Activated CD4-positive, alpha-beta T cell treated with anti-CD3 and anti-CD28 coated beads, Interleukin-2, amount 50 U/mL, for 4 hours (primary cell): ENCODE results near the gene MMP24.

Experiments used
- DNase-seq, 2 experiments: peaks; one replicate each; pipeline ENCODE4 v3.0.0-alpha.2; 2020

Gene MMP24

GRCh38 chr20:35295058-35295457 lies 68.6 kb downstream of the MMP24 start:
- no peak for DNase-seq

- DNase-seq = no peak
Measured at GRCh38 chr20:35295674-35296073, 69.2 kb downstream of the MMP24 start.

DNA sequence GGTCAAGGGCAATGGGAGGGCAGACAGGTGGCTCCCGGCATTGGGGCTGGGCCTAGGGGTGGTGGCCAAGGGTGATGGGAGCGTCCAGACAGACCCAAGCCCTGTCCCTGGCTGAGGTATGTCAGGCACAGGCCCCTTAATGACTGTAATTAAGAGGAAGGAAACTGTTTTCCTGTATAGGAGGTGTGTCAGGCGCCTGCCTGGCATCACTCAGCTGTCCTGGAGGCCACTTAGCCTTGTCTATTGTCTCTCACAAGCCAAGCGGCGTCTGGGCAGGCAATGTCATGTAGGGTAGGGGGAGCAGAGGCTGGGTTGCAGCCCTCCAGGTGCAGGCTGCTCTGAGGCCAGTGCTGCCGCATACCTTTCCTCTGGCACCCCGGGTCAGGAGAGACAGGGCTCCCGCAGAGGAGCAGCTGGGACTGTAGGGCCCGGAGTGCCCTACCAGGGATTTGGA lies 69.6 kb downstream of the MMP24 start:
- DNase-seq = no peak

- DNase-seq = no peak
Measured at GRCh38 chr20:35297155-35297554, 70.7 kb downstream of the MMP24 start.

DNA sequence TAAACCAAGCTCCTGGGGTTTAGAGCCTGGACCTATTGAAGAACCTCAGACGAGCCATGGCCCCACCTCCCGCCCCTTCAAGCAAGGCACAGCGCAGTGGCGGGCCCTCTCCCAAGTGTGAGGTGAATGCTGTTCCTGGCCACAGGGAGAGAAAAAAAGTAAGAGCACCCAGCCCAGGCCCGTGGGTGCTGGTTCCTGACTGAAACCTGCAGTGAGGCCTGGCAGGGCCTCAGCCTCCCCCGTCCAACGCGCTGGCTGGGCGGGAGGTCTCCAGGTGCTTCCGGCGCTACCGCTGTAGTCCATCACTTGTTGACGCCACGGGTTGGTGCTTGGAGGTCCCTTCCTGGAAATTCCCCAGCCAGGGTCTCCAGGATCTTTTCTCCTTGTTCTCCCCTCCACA lies 71.2 kb downstream of the MMP24 start:
- DNase-seq = no peak

DNA sequence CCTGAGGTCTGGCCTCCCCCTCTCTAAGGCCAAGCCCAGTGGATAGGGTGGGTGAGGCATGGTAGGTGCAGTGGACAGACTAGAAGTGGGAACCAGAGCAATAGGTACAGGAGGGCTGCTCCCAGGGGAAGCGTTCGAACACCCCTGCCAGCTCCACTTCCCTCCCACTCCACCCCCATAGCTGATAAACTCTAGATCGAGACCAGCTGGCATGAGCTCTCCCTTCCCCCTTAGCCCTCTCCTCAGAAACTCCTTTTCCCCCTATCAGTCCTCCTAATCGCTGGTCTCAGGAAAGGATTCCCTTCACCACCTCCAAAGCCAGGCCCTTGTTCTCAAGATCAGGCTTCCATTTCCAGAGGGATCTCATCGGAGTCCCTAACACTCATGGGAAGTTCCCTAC lies 71.8 kb downstream of the MMP24 start:
- no peak for DNase-seq

DNA sequence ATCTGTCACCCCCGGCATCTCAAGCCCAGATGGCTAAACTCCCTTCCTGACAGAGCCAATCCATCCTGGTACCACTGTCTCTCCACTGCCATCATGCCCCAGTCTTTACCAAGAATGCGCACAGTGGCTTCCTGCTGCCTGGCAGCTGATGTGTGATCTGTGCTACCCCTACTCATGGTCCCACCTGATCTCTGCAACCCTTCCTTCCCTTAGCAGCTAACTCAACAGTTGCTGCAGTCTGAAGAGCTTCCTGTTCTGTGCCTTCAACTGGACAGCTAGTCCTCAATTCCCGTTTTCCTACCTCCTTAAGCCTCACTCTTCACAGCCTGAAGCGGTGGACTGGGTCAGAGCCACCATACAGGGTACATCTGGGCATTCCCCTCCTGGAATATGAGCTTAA lies 73.3 kb downstream of the MMP24 start:
- DNase-seq = no peak

GRCh38 chr20:35300469-35301262 lies 74.2 kb downstream of the MMP24 start:
- DNase-seq = no peak

- DNase-seq = no peak
Measured at GRCh38 chr20:35301426-35301825, 74.9 kb downstream of the MMP24 start.

- no peak for DNase-seq
Measured at GRCh38 chr20:35302421-35303335, 76.2 kb downstream of the MMP24 start.

DNA sequence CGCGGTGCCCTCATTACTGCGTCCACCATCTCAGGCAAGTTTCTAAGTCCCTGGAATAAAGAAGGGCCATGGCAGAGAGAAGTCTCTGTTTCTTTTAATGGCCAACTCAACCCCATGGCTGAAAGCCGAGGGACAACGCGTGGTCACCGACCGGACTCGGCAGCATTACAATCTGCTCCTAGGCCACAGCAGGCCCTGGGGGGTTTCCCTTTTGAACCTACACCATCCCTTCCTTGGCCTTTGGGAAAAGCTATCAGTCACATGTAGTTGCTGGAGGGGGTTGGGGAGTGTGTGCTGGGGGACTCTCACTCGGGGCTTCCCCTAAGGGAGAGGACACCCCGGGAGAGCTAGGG lies 76.9 kb downstream of the MMP24 start:
- DNase-seq = no peak

DNA sequence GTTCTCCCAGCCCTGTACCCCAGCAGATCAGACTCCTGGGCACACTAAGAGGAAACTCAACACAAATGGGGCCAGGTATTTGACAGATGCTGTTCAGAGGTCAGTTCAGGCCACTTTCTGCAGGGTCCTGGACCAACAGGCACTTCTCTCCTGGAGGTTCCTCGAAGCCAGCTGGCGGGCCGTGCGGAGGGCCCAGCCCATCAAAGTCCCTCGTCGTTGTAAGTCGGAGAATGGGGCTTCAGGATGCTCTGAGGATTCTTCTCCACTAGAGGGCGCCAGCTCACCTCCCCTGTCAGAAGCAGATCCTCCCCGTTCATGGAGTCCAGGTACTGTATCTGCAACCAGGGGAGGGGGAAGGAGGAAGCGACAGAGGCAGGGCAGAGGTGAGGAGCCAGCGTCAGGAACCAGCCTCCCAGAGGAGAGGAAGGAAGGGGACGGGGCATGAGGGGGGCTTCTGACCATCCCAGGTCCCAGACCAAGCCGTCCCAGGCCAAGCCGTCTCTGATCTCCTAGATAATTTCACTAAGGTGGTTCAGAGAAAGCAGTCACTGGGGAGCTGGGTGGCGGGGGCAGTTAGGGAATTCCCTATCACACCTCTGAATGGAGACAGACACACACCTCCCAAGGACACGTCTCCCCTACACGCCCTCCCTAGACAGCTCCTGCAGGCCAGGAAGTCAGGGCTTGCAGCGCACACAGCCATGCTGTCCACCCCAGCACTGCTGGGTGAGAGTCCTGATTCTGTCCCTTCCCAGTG lies 77.4 kb downstream of the MMP24 start:
- DNase-seq = peak; percentile 79 to 80

DNA sequence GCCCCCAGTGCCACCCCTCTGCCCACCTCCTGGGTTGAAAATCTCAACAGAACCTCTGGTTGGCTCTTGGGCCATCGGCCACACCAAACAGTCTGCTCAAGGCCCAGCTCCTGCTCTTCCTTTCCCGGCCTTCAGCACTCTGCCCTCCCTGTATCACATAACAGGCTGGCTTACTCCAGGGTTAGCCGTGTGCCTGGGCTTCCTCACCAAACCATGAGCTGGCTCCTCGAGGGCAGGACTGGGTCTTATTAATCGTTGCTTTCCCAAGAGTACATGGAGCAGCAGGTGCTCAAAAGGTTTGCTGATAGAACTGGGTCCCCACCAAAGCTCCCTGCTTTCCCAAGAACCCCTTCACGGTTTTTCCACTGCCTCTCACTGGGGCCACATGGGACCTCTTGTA lies 78.5 kb downstream of the MMP24 start:
- no peak for DNase-seq

DNA sequence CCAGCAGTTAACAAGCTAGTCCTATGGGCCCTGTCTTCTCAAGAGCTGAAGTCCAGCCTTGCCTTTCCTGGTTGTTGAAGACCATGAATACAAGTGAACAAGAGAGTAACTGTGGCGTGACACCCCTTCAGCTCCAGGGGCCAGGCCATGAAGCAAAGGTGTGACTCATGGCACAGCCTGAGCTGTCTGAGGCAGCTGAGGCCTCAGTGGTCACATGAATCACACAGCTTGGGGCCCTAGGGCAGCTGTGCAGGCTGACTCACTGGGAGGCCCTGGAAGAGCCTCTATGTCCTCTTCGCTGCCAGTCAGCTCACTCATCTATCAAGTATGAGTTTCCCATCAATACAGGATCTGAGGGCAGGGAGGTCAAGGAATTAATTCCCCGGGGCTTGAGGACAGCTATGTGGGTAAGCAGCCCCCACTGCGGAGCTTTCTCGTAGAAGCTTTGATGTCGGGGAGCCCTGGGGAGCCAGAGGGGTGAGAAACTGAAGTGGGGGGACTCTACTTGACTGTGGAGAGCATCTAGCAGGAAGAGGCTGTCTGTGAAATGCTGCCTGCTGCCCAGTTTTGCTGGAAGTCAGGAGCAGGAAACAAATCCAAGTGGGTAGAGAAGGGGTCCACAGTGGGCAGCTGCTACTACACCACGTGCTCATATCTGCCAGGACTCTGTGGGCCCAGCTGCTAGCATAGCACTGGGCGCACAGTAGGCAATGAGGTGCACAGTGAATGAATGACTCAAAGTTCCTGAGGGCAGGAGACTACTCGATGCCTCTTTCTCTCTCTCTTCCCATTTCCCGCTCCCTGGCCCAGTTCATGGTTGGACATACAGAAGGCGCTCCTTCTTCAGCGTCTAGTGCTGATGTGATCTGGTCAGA lies 79.4 kb downstream of the MMP24 start:
- peak; percentile 12 to 18 for DNase-seq

DNA sequence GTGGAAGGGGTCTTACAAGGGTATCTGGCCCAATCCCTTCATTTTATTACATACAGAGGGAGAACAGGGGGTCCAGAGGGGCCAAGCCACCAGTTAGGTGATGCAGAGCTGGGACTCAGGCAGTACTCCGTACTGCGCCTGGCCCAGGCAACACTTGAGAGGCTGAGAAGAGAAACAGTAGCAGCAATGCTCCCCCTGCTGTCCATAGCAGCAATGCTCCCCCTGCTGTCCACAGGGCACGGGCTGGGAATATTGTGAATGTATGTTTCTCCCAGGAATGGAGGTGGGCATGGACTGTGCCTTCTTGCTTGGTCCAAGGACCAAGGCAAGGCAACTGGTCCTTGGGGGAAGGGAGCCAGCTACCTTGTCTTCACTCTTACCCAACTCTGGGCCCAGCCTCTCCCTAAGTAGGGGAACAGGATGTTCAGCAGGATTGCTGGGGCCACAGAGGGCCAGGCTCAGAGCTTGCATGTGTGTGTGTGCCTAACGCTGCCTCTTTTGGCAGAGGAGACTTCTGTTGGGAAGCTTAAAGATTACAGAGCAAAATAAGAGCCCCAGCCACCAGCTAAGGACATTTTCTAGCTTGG lies 80.5 kb downstream of the MMP24 start:
- DNase-seq = peak; percentile 16 to 23

DNA sequence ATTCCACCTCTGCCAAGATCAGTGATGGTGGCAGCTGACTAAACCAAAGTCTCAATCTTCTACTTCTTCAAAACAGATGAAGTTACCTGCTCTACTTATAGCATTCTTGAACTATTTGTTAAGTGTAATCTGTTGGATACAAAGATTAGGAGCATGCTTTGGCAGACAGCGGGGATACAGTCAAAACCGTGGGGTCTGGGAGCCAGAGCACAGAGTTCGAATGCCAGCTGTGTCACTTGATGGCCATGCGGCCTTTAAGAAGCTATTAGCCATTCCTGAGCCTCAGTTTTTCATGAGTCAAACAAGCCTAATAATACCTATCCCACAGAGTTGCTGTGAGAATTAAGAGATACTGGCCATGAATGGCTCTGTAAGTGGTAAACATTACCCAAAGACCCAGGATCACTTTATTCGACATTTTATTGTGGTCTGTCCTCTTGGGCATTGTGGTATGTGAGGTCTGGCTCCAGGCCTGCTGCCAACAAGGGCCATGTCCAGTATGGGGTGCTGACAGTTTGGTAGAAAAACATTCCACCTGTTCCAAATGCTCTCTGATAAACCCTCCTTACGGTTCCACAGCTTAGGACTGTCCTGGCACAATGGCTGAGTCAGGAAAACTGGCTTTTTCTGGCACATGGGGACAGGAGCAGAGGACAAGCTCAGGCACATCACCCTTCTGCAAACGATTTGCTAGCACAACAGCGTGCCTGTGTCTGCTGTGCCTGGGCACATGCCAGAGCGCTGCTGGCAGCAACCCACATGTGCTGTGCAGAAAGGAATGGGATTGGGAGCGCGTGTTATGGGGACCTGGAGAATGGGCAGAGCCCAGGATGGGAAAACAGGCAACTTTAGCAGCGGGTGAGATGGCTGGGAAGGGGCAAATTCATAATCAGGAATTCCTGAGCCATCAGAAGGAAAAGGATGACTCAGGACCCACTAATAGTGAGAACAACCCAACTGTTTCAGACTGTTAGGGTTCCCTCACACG lies 81.5 kb downstream of the MMP24 start:
- no peak for DNase-seq

DNA sequence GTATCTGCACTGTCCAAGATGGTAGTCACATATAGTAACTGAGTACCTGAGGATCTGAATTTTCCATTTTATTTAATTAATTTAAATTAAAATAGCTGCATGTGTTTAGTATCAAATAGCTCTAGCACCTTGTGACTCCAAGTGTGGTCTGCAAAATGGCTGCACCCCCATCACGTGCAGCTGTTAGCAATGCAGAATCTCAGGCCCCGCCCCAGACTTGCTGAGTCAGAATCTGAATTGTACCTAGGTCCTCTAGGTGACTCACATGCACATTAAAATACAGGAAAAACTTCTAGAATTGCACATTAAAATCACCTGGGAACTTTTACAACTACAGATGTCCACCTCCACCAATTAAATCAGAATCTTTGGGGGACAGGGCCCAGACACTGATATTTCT lies 84.9 kb downstream of the MMP24 start:
- no peak for DNase-seq

DNA sequence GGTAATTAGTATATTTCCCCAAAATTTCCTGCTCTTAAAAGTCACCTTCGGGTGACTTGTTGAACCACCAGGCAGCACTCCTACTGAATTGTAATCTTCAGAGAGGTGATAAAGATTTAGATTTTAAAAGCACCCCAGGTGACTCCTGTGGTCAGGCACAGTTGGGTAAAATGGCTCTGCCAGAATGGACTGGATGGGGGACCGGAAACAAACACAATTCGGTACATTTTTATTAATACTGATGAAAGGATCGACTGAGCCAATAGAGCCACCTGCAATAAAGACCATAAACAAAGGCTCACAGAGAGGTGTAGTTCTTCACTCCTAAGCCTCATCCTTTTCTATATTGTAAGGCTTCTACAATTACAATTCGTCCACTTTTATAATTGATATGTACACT lies 85.3 kb downstream of the MMP24 start:
- DNase-seq = no peak

DNA sequence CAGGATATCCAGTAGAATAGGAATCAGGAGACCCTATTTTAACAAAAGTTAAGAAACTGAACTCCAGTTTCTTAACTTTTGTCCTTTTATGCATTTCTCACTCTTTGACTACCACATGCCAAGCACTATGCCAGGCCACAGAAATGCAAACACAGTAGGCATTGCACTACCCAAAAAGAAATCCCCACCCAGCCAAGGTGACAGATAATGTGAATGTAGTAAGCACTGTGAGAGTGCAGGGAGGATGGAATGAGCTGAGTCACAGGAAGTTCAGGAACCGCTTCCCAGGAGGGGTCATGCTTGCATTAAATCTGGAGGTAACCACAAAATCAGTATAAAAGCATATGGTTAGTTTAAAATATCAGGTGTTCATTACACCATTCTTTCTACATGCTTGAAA lies 85.8 kb downstream of the MMP24 start:
- no peak for DNase-seq

DNA sequence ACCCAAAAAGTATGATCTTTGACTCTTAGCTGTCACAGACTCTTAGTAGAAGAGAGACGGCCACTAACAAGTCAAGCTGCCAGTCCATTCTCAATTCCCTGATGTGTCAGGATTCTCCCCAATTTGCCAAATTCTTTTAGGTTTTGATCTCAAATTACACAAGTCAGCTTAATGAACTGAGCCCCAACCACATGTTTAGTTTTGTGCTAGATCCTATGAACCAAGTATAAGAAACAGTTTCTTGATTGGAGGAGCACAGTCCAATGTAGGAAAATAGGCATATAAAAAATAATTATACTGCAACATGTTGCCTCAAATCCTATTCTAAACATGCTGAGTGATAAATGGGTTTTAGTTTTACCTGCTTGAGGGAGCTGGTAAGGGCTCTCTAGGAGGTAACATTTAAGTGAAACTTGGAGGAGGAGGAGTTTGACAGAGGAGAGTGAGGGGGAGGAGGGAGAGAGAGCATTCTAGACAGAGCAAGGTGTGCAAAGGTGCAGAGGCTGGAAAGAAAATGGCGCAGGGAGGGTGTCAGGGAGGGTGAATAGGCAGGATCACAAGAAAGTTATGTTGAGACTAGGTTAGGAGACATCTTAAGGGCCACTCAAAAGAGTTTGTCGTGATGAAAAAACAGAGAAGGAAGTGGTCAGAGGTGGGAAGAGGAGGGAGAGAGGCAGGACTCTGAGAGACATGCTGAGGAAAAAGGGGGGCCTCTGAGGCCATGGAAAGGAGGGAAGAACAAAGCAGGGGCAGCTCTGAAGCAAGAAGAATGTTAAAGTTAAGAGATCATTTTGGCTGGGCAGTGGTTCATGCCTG lies 88.5 kb downstream of the MMP24 start:
- no peak for DNase-seq
